Measurements from ENCODE around the gene PGBD5.

Gene PGBD5

GRCh38 chr1:230316864-230317745, 109.0 kb downstream of the PGBD5 start:
- H3K27ac ChIP-seq (ENCODE audit: low read depth, low read length) = no peak overlapping the region
- no peaks in the 10 kb centered on the region for H3K9me3 ChIP-seq (ENCODE audit: low read length)
- H3K27me3 ChIP-seq (ENCODE audit: control insufficient read depth in 1 of 2, insufficient read depth in 2 of 2, low read length in 2 of 2) = no peaks in the 10 kb centered on the region

GRCh38 chr1:230315099-230315498, 111.0 kb downstream of the PGBD5 start:
- Histone ChIP-seq H3K4me3 (ENCODE audit: low read depth in 1 of 2, low read length in 2 of 2) (no peak overlapping the region), H3K4me1 (ENCODE audit: insufficient read depth, low read length) (no peaks in the 10 kb centered on the region), H3K27me3 (ENCODE audit: control insufficient read depth in 1 of 2, insufficient read depth in 2 of 2, low read length in 2 of 2) (no peaks in the 10 kb centered on the region), H3K9me3 (ENCODE audit: low read length) (no peaks in the 10 kb centered on the region), H3K27ac (ENCODE audit: low read depth, low read length) (no peak overlapping the region), H3K36me3 (ENCODE audit: insufficient read depth, low read length) (no peaks in the 10 kb centered on the region), H3K9ac (ENCODE audit: low read length) (no peak overlapping the region)

More at GRCh38 chr1:230316864-230317745, 109.0 kb downstream of the PGBD5 start:
- H3K9ac ChIP-seq (ENCODE audit: low read length) = no peak overlapping the region
- H3K4me3 ChIP-seq (ENCODE audit: low read depth in 1 of 2, low read length in 2 of 2) = no peak overlapping the region
- H3K4me1 ChIP-seq (ENCODE audit: insufficient read depth, low read length) = no peaks in the 10 kb centered on the region
- no peaks in the 10 kb centered on the region for H3K36me3 ChIP-seq (ENCODE audit: insufficient read depth, low read length)

GRCh38 chr1:230314142-230314470, 112.0 kb downstream of the PGBD5 start:
- Histone ChIP-seq H3K9me3 (ENCODE audit: low read length) (no peaks in the 10 kb centered on the region), H3K4me3 (ENCODE audit: low read depth in 1 of 2, low read length in 2 of 2) (no peak overlapping the region), H3K9ac (ENCODE audit: low read length) (no peak overlapping the region), H3K36me3 (ENCODE audit: insufficient read depth, low read length) (no peaks in the 10 kb centered on the region), H3K4me1 (ENCODE audit: insufficient read depth, low read length) (no peaks in the 10 kb centered on the region), H3K27me3 (ENCODE audit: control insufficient read depth in 1 of 2, insufficient read depth in 2 of 2, low read length in 2 of 2) (no peaks in the 10 kb centered on the region), H3K27ac (ENCODE audit: low read depth, low read length) (no peak overlapping the region)

DNA sequence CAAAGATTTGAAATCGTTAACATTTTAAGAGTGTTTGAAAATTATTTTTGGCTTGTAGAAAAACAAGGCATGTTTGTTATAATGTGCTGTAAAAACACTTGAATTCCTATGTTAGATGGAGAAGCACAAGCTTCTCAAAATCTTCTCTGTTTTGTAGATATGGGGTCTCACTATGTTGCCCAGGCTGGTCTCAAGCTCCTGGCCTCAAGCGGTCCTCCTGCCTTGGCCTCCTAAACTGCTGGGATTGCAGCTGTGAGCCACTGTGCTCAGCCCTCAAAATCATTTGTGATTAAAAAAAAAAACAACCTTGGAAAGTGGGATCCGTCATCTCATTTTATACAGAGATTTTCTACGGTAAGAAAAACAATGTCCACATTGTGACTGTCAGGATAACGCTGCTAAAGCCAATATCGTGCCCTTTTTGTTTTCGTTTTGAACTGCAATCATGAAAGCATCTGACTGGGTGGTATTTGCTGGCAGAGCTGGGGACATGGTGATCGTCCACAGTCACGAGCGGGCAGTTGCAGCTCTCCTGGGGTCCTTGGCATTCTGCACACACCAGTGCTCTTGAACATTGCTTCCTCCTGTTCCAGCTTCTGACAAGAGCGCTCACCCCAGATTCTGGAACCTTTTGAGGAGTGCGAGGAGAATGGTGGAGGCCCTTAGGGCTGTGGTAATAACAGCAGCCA, 112.5 kb downstream of the PGBD5 start:
- Histone ChIP-seq H3K27ac (ENCODE audit: low read depth, low read length) (no peak overlapping the region), H3K4me1 (ENCODE audit: insufficient read depth, low read length) (no peaks in the 10 kb centered on the region), H3K9me3 (ENCODE audit: low read length) (no peaks in the 10 kb centered on the region), H3K27me3 (ENCODE audit: control insufficient read depth in 1 of 2, insufficient read depth in 2 of 2, low read length in 2 of 2) (no peaks in the 10 kb centered on the region), H3K36me3 (ENCODE audit: insufficient read depth, low read length) (no peaks in the 10 kb centered on the region), H3K4me3 (ENCODE audit: low read depth in 1 of 2, low read length in 2 of 2) (no peak overlapping the region), H3K9ac (ENCODE audit: low read length) (no peak overlapping the region)

DNA sequence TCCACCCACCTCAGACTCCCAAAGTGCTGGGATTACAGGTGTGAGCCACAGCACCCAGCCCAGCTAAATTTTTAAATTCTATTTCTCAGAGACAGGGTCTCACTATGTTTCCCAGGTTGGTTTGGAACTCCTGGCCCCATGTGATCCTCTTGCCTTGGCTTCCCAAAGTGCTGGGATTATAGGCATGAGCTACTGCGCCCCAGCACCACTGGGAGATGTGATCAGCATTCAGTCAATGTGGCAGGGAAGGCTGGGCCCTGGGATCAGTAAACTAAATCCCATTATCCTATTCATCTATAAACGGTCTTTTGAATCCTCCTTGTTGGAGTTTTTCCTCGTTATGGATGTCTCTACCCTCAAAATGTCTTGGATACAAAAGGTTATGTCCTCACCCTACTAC, 113.5 kb downstream of the PGBD5 start:
- Histone ChIP-seq H3K9ac (ENCODE audit: low read length) (no peak overlapping the region), H3K4me3 (ENCODE audit: low read depth in 1 of 2, low read length in 2 of 2) (no peak overlapping the region), H3K36me3 (ENCODE audit: insufficient read depth, low read length) (no peaks in the 10 kb centered on the region), H3K9me3 (ENCODE audit: low read length) (no peaks in the 10 kb centered on the region), H3K4me1 (ENCODE audit: insufficient read depth, low read length) (peaks cover 8% of the 10 kb centered on the region), H3K27ac (ENCODE audit: low read depth, low read length) (no peak overlapping the region), H3K27me3 (ENCODE audit: control insufficient read depth in 1 of 2, insufficient read depth in 2 of 2, low read length in 2 of 2) (no peaks in the 10 kb centered on the region)

GRCh38 chr1:230310381-230311163, 115.6 kb downstream of the PGBD5 start:
- no peak overlapping the region for H3K9ac ChIP-seq (ENCODE audit: low read length)
- no peaks in the 10 kb centered on the region for H3K27me3 ChIP-seq (ENCODE audit: control insufficient read depth in 1 of 2, insufficient read depth in 2 of 2, low read length in 2 of 2)
- peaks cover 9% of the 10 kb centered on the region for H3K4me1 ChIP-seq (ENCODE audit: insufficient read depth, low read length)
- no peak overlapping the region for H3K4me3 ChIP-seq (ENCODE audit: low read depth in 1 of 2, low read length in 2 of 2)
- H3K9me3 ChIP-seq (ENCODE audit: low read length) = no peaks in the 10 kb centered on the region
- no peak overlapping the region for H3K27ac ChIP-seq (ENCODE audit: low read depth, low read length)
- no peaks in the 10 kb centered on the region for H3K36me3 ChIP-seq (ENCODE audit: insufficient read depth, low read length)

DNA sequence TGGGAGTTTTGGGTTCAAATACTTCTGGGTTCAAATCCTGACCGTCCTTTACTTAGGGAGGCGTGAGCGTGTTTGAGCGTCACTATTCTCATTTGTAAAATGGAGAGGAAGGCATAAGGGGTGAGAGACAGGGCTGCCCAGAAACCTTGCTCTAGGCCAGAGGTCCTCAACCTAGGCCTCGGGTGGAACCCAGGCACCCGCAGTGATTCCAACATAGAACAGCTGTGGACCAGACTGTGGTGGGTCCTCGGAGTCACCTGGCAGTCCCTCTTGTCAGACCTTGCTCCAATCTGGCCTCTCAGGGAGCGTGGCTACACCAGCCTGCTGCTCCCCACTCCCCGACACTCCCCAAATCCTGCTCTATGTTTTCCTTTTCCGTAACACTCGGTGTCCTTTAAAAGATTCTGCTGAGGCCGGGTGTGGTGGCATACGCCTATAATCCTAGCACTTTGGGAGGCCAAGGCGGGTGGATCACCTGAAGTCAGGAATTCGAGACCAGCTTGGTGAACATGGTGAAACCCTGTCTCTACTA, 116.4 kb downstream of the PGBD5 start:
- Histone ChIP-seq H3K4me3 (ENCODE audit: low read depth in 1 of 2, low read length in 2 of 2) (no peak overlapping the region), H3K4me1 (ENCODE audit: insufficient read depth, low read length) (peaks cover 9% of the 10 kb centered on the region), H3K27me3 (ENCODE audit: control insufficient read depth in 1 of 2, insufficient read depth in 2 of 2, low read length in 2 of 2) (no peaks in the 10 kb centered on the region), H3K9me3 (ENCODE audit: low read length) (no peaks in the 10 kb centered on the region), H3K36me3 (ENCODE audit: insufficient read depth, low read length) (no peaks in the 10 kb centered on the region), H3K9ac (ENCODE audit: low read length) (no peak overlapping the region), H3K27ac (ENCODE audit: low read depth, low read length) (no peak overlapping the region)

DNA sequence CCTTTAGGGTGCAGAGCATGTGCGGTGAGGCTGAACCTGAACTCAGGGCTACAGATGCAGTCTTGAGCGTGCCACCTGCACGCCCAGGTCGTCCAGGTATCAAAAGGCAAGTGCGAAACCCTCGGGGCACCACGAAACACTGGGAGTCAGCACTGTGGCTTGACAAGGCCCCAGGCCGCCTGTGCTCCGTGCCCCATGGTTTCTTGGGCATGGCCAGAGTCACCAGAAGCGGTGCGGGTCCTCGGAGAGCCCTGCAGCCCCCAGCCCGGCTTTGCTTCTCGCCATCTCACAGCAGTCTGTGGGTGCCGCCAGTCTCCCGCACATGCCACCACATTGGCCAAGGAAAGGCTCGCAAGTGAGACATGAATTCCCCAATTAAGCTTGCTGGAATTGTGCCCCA, 117.3 kb downstream of the PGBD5 start:
- peaks cover 9% of the 10 kb centered on the region for H3K4me1 ChIP-seq (ENCODE audit: insufficient read depth, low read length)

GRCh38 chr1:230308039-230308438, 118.1 kb downstream of the PGBD5 start:
- Histone ChIP-seq H3K9ac (ENCODE audit: low read length) (no peak overlapping the region), H3K36me3 (ENCODE audit: insufficient read depth, low read length) (no peaks in the 10 kb centered on the region), H3K27me3 (ENCODE audit: control insufficient read depth in 1 of 2, insufficient read depth in 2 of 2, low read length in 2 of 2) (no peaks in the 10 kb centered on the region), H3K4me3 (ENCODE audit: low read depth in 1 of 2, low read length in 2 of 2) (no peak overlapping the region), H3K27ac (ENCODE audit: low read depth, low read length) (no peak overlapping the region), H3K9me3 (ENCODE audit: low read length) (no peaks in the 10 kb centered on the region), H3K4me1 (ENCODE audit: insufficient read depth, low read length) (peaks cover 9% of the 10 kb centered on the region)

More for the DNA sequence above, 117.3 kb downstream of the PGBD5 start:
- Histone ChIP-seq H3K27me3 (ENCODE audit: control insufficient read depth in 1 of 2, insufficient read depth in 2 of 2, low read length in 2 of 2) (no peaks in the 10 kb centered on the region), H3K4me3 (ENCODE audit: low read depth in 1 of 2, low read length in 2 of 2) (no peak overlapping the region), H3K27ac (ENCODE audit: low read depth, low read length) (no peak overlapping the region), H3K9me3 (ENCODE audit: low read length) (no peaks in the 10 kb centered on the region), H3K36me3 (ENCODE audit: insufficient read depth, low read length) (no peaks in the 10 kb centered on the region), H3K9ac (ENCODE audit: low read length) (no peak overlapping the region)

DNA sequence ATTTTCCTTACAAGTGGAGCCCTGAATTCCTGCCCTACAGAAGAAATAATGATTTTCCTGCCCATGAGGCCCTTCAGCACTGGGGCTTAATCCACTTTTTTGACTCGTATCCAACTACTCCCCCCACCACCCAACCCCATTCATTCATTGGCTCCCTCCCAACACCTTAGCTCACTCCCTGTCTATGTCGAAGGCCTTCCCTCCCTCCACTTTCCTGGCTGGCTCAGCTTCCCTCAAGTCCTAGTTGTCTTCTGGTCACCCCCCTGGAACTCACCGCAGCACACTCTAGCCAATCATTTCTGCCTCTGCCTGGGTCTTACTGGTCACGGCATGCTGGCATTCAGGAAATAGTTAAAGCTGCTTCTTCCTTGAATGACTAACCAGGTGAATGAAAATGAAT, 118.9 kb downstream of the PGBD5 start:
- Histone ChIP-seq H3K36me3 (ENCODE audit: insufficient read depth, low read length) (no peaks in the 10 kb centered on the region), H3K9ac (ENCODE audit: low read length) (no peak overlapping the region), H3K4me1 (ENCODE audit: insufficient read depth, low read length) (peaks cover 9% of the 10 kb centered on the region), H3K27ac (ENCODE audit: low read depth, low read length) (no peak overlapping the region), H3K4me3 (ENCODE audit: low read depth in 1 of 2, low read length in 2 of 2) (no peak overlapping the region), H3K9me3 (ENCODE audit: low read length) (no peaks in the 10 kb centered on the region), H3K27me3 (ENCODE audit: control insufficient read depth in 1 of 2, insufficient read depth in 2 of 2, low read length in 2 of 2) (no peaks in the 10 kb centered on the region)

GRCh38 chr1:230306169-230306568, 120.0 kb downstream of the PGBD5 start:
- no peaks in the 10 kb centered on the region for H3K27me3 ChIP-seq (ENCODE audit: control insufficient read depth in 1 of 2, insufficient read depth in 2 of 2, low read length in 2 of 2)
- H3K4me1 ChIP-seq (ENCODE audit: insufficient read depth, low read length) = peaks cover 9% of the 10 kb centered on the region
- no peaks in the 10 kb centered on the region for H3K36me3 ChIP-seq (ENCODE audit: insufficient read depth, low read length)
- H3K27ac ChIP-seq (ENCODE audit: low read depth, low read length) = no peak overlapping the region
- no peak overlapping the region for H3K4me3 ChIP-seq (ENCODE audit: low read depth in 1 of 2, low read length in 2 of 2)
- H3K9ac ChIP-seq (ENCODE audit: low read length) = no peak overlapping the region
- H3K9me3 ChIP-seq (ENCODE audit: low read length) = no peaks in the 10 kb centered on the region

All from muscle layer of colon (tissue), 2 donors.